Activated CD4-positive, alpha-beta T cell treated with anti-CD3 and anti-CD28 coated beads, Interleukin-2, amount 50 U/mL, for 1 hour (primary cell): ENCODE data around the gene ORC3.
"Not testable (repeated sequence)": the region's sequence is repeated elsewhere in the genome, so short reads cannot be mapped to it uniquely, and the experiment has no call there.

ENCODE experiments used
- DNase-seq: peaks from one replicate; pipeline ENCODE4 v3.0.0-alpha.2; 2020

Gene ORC3

GRCh38 chr6:87700397-87701343 is 110.7 kb downstream of the ORC3 start:
- DNase-seq = peak; percentile 10

- DNase-seq = no peak
These were observed 111.4 kb downstream of the ORC3 start for GRCh38 chr6:87701344-87701675.

- peak; percentile 94 for DNase-seq
These were observed 112.0 kb downstream of the ORC3 start, which contains the start of gene AKIRIN2 for GRCh38 chr6:87701676-87702588. AKIRIN2 (minus strand) TSS chr6:87702233; CDS start chr6:87701684, 549 bp downstream.

- DNase-seq = no peak
These were observed 112.6 kb downstream of the ORC3 start for GRCh38 chr6:87702589-87702945.

- DNase-seq = not testable (repeated sequence)
These were observed 113.1 kb downstream of the ORC3 start for GRCh38 chr6:87703039-87703438.

- no peak for DNase-seq
These were observed 115.2 kb downstream of the ORC3 start for GRCh38 chr6:87705070-87705691.

GRCh38 chr6:87706187-87706966 is 116.4 kb downstream of the ORC3 start:
- DNase-seq = no peak

GRCh38 chr6:87708581-87709427 is 118.9 kb downstream of the ORC3 start:
- not testable (repeated sequence) for DNase-seq

- no peak for DNase-seq
These were observed 120.2 kb downstream of the ORC3 start for GRCh38 chr6:87710090-87710489.

- DNase-seq = not testable (repeated sequence)
These were observed 122.8 kb downstream of the ORC3 start for GRCh38 chr6:87712713-87713112.

- no peak for DNase-seq
These were observed 124.3 kb downstream of the ORC3 start for GRCh38 chr6:87714093-87714842.
